ENCODE results near the gene EPRS1. TPM values are rescaled to one million over a fixed set of nuclear protein-coding genes. Genes with fewer than 3 reads are reported as not detected.
"Not testable (repeated sequence)": the region's sequence is repeated elsewhere in the genome, so short reads cannot be mapped to it uniquely, and the experiment has no call there.

EPRS1 gene
- 10 to 100 TPM; 55.1 to 60.3 TPM for total RNA-seq
- total RNA-seq = 130 to 381 reads per million in 2 donors

DNA sequence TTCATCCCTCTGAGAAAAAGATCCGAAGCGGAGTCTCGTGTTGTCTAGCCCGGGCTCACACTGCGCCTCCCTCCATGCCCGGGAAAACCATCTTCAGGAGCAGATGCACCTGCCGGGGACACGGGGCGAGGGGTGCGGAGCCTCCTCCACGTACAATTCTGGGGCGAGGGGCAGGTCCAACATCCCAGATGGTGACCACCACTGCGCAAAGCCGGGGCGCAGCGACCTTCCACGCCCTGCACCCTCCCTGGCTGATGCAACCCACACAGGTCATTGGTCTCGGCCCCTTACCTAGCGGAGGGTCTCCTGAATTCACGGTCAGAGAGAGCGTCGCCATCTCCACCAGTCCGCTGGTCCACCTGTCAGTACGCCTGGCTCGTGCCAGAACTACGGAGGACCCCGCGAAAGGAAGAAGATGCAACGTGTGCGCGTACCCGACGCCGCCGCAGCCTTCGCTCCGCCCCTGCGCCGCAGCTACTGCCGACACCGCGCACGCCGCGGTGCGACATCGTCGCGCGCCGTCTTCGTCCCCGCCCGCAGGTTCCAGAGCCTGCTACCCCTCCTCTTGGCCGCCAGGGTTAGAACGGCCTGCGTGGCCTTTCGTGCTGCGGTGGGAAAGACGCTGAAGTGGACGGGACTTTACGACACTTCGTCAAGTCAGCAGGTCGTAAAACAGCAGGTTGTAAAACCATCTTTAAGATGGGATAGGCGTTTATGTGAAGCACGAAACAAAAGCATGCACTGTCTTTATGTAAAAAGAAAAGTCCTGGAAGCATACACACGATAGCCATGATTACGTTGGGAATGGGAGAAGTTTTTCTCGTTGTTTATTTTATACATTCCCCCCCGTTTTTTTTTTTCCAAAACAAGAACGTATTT lies at the start of gene EPRS1:
Gene EPRS1 (minus strand): TSS at position 454 of the 879 bp plus-strand sequence. CDS start 117 bp downstream, at position 337.
- ATAC-seq (peak; percentile 97), DNase-seq (peak; percentile 86 to 92 (median 89))
- H3K27ac Mint-ChIP-seq = peak within 1 kb of the TSS; percentile 98

DNA sequence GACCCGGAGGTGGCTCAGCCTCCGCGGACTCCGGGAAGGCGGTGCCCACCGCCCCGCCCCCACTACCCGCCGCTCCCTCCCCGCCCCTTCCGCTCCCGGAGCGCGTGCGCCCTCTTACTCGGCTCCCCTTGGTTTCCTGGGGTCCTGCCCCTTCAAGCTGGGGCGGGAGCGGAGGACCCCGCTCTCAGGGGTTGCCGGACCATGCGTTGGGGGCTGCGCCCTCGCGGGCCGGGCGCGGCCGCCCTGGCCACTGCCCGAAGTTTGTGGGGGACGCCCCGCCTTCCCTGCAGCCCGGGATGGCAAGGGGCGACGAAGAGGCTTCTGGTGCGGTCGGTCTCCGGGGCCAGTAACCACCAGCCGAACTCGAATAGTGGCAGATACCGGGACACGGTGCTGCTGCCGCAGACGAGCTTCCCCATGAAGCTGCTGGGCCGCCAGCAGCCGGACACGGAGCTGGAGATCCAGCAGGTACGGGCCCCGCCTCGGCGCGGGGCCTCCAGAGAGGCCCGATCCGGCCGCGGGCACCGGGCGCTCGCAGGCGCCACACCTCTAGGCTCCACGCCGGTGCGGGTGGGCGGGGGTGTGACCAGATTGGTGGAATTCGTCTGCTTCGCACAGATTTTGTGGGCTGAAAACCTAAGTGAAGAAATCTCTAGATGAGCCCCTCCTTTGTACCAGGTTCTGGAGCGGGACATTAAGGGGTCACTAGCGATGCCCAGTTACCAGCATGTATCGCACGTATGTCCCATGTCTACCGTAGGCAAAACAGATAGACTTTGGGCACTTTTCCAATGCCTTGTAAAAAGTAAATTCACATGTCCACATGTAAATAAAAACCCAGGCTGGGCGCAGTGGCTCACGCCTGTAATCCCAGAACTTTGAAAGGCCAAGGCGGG lies 48.0 kb upstream of the EPRS1 start, which contains the start of gene IARS2:
Gene IARS2 (plus strand): TSS at position 117 of the 896 bp plus-strand sequence. CDS start 85 bp downstream, at position 202.
- Mint-ChIP-seq H3K27ac (peak within 1 kb of the TSS; percentile 60), H3K27me3 (no peaks in the 10 kb centered on the region), H3K4me1 (peaks cover 20% of the 10 kb centered on the region), H3K4me3 (peak within 1 kb of the TSS; percentile 74), H3K36me3 (ENCODE audit: low read depth) (peaks cover 5% of the 10 kb centered on the region)
- no peaks in the 10 kb centered on the region for H3K9me3 ChIP-seq (ENCODE audit: control insufficient read depth, low read length, poor library complexity, severe bottlenecking)
- ATAC-seq = peak; percentile 85
- peak; percentile 87 to 94 (median 91) for DNase-seq

More for the DNA sequence above, at the start of gene EPRS1:
- Mint-ChIP-seq H3K4me1 (peaks cover 25% of the 10 kb centered on the region), H3K27me3 (no peaks in the 10 kb centered on the region), H3K36me3 (ENCODE audit: low read depth) (peaks cover 5% of the 10 kb centered on the region), H3K4me3 (peak within 1 kb of the TSS; percentile 97)
- no peaks in the 10 kb centered on the region for H3K9me3 ChIP-seq (ENCODE audit: control insufficient read depth, low read length, poor library complexity, severe bottlenecking)

DNA sequence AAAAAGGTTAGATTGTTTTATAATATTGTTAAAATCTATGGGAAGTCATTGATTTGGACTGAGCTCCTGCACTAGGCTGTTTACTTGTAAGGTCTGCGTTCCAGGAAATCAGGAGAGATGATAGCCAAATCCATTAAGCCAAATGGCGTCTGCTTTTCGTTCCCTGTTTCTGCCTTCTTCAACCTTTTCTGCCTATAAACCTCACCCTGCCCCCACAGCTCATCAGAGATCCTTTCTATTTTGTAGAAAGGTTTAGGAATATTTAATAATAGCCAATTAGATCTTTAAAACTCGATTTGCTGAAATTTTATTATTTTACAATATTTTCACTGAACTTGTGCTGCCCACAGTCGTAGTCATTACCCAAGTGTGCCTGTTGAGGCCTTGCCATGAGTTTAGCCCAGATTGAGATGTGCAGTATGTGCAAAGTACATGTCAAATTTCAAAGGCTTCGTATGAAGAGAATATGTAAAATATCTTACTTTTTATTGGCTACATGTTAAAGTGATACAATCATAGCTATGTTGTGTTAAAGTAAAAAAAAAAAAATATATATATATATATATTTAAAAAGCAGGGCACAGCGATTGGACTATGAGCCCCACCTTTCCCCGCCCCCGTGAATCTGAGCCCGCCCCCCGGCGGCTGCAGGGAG lies 47.2 kb upstream of the EPRS1 start:
- peak overlapping the region; percentile 37 for H3K27ac Mint-ChIP-seq
- peaks cover 20% of the 10 kb centered on the region for H3K4me1 Mint-ChIP-seq
- H3K36me3 Mint-ChIP-seq (ENCODE audit: low read depth) = peaks cover 5% of the 10 kb centered on the region
- H3K4me3 Mint-ChIP-seq = peak overlapping the region; percentile 74
- DNase-seq (no peak), ATAC-seq (peak; percentile 1)
- no peaks in the 10 kb centered on the region for H3K9me3 ChIP-seq (ENCODE audit: control insufficient read depth, low read length, poor library complexity, severe bottlenecking)
- no peaks in the 10 kb centered on the region for H3K27me3 Mint-ChIP-seq

DNA sequence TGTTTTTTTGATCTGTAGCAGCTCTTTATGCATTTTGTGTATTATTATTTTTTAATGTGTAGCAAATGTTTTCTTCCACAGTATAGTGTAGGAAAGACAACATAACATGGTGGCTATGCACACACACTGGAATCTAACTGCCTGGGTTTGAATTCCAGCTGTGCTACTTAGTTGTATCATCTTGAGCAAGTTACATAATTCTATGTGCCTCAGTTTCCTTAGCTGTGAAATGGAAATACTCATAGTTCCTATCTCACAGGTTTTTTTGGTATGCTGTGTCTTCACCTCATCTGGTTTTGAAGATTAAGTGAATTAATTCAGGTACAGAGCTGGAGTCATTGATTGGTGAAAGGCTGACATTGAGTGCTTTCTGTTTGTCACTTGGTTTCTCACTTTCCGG lies 46.4 kb upstream of the EPRS1 start:
- no peaks in the 10 kb centered on the region for H3K9me3 ChIP-seq (ENCODE audit: control insufficient read depth, low read length, poor library complexity, severe bottlenecking)
- peaks cover 17% of the 10 kb centered on the region for H3K4me1 Mint-ChIP-seq
- H3K4me3 Mint-ChIP-seq = no peak overlapping the region
- H3K36me3 Mint-ChIP-seq (ENCODE audit: low read depth) = peaks cover 2% of the 10 kb centered on the region
- no peak for DNase-seq
- no peaks in the 10 kb centered on the region for H3K27me3 Mint-ChIP-seq
- no peak overlapping the region for H3K27ac Mint-ChIP-seq
- ATAC-seq = no peak

DNA sequence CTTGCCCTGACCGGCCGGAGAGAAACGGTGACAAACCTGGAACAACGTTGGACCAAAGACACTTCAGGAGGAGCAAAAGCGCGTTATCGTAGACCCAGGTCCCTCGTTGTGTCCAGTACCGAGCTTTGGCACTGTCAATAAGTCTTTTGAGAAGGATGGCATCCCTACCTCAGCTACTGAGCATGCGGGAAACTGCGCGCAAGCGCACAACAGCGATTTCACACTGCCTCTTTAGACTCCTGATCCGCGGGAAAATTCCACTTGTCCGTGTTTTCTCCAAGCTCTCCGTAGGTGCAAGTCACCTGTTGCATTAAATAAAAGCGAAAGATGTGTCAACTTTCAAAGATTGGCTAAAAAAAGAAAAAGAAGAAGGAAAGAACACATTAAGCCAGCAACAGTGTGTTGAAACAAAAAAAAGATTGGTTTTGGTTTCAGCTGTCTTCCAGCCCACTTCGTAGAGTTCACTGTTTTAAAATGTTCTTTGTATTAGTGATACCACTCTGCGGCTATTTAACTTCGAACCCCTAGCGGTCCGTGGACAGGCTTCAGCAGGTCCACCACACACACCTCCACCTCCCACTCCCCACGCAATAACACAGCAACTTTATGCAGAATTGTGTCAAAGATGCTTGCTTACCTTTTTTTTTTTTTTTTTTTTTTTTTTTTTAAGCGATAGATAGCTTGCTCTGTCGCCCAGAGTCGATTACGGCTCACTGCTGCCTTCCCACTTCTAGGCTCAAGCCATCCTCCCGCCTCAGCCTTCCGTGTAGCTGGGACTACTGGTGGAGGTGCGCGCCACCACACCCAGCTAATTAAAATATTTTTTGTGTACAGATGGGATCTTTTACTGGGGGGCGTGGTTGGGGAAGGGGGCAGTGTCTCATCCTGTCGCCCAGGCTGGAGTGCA lies 43.6 kb upstream of the EPRS1 start, which contains the start of gene BPNT1:
Gene BPNT1 (minus strand): TSS at position 139 of the 907 bp plus-strand sequence. CDS start 9,942 bp downstream, outside the sequence.
- Mint-ChIP-seq H3K4me1 (peaks cover 9% of the 10 kb centered on the region), H3K36me3 (ENCODE audit: low read depth) (no peaks in the 10 kb centered on the region), H3K27ac (peak within 1 kb of the TSS; percentile 94)

DNA sequence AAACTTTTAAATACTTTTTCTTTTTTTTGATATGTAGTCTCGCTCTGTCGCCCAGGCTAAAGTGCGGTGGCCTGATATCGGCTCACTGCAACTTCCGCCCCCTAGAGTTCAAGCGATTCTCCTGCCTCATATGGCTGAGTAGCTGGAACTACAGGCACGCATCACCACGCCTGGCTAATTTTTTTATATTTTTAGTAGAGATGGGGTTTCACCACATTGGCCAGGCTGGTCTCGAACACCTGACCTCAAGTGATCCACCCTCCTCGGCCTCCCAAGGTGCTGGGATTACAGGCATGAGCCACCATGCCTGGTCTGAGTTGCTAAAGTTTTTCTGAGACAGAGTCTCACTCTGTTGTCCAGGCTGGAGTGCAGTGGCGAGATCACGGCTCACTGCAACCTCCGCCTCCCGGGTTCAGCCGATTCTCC lies 40.0 kb upstream of the EPRS1 start:
- ATAC-seq; DNase-seq; H3K36me3 Mint-ChIP-seq (ENCODE audit: low read depth); H3K9me3 ChIP-seq (ENCODE audit: control insufficient read depth, low read length, poor library complexity, severe bottlenecking); H3K4me3 Mint-ChIP-seq; H3K27me3 Mint-ChIP-seq; H3K27ac Mint-ChIP-seq: not testable (repeated sequence)
- peaks cover 11% of the 10 kb centered on the region for H3K4me1 Mint-ChIP-seq

More for the DNA sequence above, 43.6 kb upstream of the EPRS1 start, which contains the start of gene BPNT1:
- ATAC-seq (peak; percentile 81), DNase-seq (peak; percentile 89 to 99 (median 94))
- no peaks in the 10 kb centered on the region for H3K9me3 ChIP-seq (ENCODE audit: control insufficient read depth, low read length, poor library complexity, severe bottlenecking)
- H3K27me3 Mint-ChIP-seq = no peaks in the 10 kb centered on the region
- peak within 1 kb of the TSS; percentile 98 for H3K4me3 Mint-ChIP-seq

DNA sequence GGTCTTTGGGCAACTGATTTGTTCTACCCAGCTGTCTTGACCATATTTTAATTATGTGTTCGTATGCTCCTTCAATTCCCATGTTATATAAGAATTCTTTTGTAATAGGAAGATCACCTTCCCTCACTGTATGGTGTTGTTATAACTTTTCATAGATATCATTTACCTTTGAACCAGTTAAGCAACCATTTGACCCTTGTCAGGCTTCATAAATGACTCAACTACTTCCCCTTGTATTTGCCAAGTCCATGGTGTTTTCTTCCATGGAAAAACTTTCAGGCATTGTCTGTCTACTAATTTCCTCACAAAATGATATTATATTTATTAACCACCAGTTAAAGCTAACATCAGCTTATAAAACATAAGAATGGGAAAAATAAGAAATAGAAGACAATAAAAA lies 38.2 kb upstream of the EPRS1 start:
- ATAC-seq = no peak
- no peak for DNase-seq
- Mint-ChIP-seq H3K4me3 (no peak overlapping the region), H3K27ac (no peak overlapping the region), H3K27me3 (no peaks in the 10 kb centered on the region), H3K36me3 (ENCODE audit: low read depth) (peaks cover 4% of the 10 kb centered on the region), H3K4me1 (peaks cover 6% of the 10 kb centered on the region)
- no peaks in the 10 kb centered on the region for H3K9me3 ChIP-seq (ENCODE audit: control insufficient read depth, low read length, poor library complexity, severe bottlenecking)

DNA sequence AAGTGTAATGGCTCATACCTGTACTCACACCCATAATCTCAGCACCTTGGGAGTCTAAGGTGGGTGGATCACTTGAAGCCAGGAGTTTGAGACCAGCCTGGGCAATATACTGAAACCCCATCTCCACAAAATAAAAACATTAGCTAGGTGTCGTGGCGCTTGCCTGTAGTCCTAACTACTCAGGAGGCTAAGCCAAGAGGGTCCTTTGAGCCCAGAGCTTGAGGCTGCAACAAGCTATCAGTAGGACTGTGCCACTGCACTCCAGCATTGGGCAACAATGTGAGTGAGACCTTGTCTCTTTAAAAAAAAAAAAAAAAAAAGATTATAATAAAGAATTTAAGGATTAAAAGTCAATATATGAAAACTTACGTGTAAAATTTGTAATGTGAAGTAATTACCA lies 31.6 kb upstream of the EPRS1 start:
- H3K4me3 Mint-ChIP-seq = no peak overlapping the region
- H3K27ac Mint-ChIP-seq = no peak overlapping the region
- H3K27me3 Mint-ChIP-seq = no peaks in the 10 kb centered on the region
- H3K4me1 Mint-ChIP-seq = peaks cover 5% of the 10 kb centered on the region
- DNase-seq (no peak), ATAC-seq (no peak)
- H3K9me3 ChIP-seq (ENCODE audit: control insufficient read depth, low read length, poor library complexity, severe bottlenecking) = no peaks in the 10 kb centered on the region
- peaks cover 2% of the 10 kb centered on the region for H3K36me3 Mint-ChIP-seq (ENCODE audit: low read depth)

DNA sequence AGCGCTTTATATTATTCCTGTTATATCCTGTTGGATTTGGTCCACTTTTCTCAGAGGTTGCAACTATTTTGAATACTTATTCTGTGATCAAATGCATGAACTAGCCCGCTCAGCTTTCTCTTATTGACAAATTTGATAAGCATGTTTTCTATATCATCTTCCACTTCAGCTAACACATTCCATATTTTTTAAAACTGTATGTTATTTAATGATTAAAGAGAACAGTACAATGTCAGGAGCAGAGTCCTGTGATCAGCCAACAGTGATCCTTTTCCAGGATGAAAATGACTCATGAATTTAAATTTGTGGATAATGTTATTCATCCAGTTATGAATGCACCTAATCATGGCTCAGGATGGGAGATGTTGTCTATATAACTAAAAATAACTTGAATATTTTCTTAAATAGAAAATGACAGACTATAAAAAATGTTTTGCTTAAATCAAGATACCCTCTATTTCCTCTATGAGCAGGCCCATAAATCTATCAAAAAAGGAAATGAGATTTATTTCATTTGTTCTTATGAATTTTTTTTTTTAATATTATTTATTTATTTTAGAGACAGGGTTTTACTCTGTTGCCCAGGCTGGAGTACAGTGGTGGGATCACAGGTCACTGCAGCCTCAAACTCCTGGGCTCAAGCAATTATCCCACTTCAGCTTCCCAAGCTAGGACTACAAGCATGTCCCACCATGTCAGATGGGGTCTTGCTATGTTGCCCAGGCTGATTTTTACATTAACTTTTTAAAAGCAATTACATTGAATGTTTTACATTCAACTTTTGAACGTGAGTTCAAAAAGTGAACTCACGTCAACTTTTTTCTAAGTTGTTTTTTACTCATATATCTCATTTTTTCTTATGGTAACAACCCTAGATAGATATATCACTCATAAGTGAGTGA lies 30.8 kb upstream of the EPRS1 start:
- DNase-seq (no peak), ATAC-seq (no peak)
- H3K27ac Mint-ChIP-seq = no peak overlapping the region
- no peaks in the 10 kb centered on the region for H3K27me3 Mint-ChIP-seq
- no peak overlapping the region for H3K4me3 Mint-ChIP-seq
- peaks cover 4% of the 10 kb centered on the region for H3K36me3 Mint-ChIP-seq (ENCODE audit: low read depth)
- no peaks in the 10 kb centered on the region for H3K9me3 ChIP-seq (ENCODE audit: control insufficient read depth, low read length, poor library complexity, severe bottlenecking)
- H3K4me1 Mint-ChIP-seq = peaks cover 5% of the 10 kb centered on the region

DNA sequence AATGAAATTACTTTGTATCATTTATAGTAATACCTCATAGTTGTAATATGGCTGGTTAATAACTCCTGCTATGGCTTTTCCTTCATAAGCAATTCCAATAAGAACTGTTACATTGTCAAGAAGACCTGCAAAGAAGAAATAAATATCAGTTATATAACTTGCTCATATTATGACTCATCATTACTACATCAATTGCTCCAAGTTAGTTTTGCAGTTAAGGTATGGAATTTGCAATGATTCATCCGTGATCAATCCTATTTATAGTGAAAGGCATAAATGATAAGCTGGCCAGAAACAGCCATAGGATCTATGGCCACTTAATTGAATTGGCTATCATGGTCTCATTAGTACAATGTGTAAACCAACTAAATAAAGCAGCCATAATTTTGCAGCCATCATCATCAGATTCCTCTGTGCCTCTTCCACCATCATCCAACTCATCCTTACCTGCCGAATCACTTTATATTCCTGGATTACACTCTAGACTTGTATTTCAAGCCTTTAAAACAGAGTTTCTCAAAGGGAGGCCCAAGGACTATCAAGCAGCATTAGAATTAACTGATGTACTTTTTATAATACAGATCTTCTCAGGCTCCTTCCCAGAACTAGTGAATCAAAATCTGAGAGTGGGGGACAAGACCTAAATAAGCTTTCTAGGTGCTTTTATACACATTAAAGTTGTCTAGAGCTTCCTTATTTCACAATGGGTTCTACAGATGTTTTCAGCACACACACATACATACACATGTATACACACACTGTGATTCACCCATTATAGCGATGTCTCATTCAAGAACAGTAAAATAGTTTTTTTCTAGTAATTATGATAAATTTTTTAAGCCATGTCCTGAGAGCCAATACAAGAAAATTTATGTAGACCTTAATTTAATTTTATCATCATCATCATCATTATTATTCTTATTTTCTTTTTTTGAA lies 21.2 kb upstream of the EPRS1 start:
- no peak for ATAC-seq
- Mint-ChIP-seq H3K27ac (no peak overlapping the region), H3K27me3 (no peaks in the 10 kb centered on the region), H3K4me1 (no peaks in the 10 kb centered on the region), H3K36me3 (ENCODE audit: low read depth) (no peaks in the 10 kb centered on the region), H3K4me3 (no peak overlapping the region)
- no peak for DNase-seq
- no peaks in the 10 kb centered on the region for H3K9me3 ChIP-seq (ENCODE audit: control insufficient read depth, low read length, poor library complexity, severe bottlenecking)
